GM23248 (cell line): ENCODE results near the gene WDCP. TPM values are rescaled to one million over a fixed set of nuclear protein-coding genes. Genes with fewer than 3 reads are reported as not detected.

ENCODE experiments used
- DNase-seq: peaks from one replicate; pipeline ENCODE4 v3.0.0-alpha.2; 2015
- H2AFZ ChIP-seq: fragments of 200-600 bp; sonication (generic); 2 replicates; pipeline ENCODE4 v1.6.1; 2016; ENCODE audit warnings: antibody characterized with exemption
- H3F3A ChIP-seq: fragments of 200-600 bp; sonication (generic); 2 replicates; pipeline ENCODE4 v1.6.1; 2016; ENCODE audit warnings: mild to moderate bottlenecking, antibody characterized with exemption, mixed run types; ENCODE audit not compliant: insufficient read depth
- H3K27ac ChIP-seq: fragments of 200-600 bp; sonication (generic); 2 replicates; pipeline ENCODE4 v1.5.1; 2016; ENCODE audit warnings: mild to moderate bottlenecking
- H3K27me3 ChIP-seq: fragments of 200-600 bp; sonication (generic); replicated peaks from 2 replicates; pipeline ENCODE4 v1.6.1; 2016; ENCODE audit warnings: mild to moderate bottlenecking; ENCODE audit not compliant: insufficient read depth
- H3K36me3 ChIP-seq: fragments of 200-600 bp; sonication (generic); 2 replicates; pipeline ENCODE4 v1.6.1; 2016; ENCODE audit warnings: low read depth, mild to moderate bottlenecking
- H3K4me1 ChIP-seq: fragments of 200-600 bp; sonication (generic); 2 replicates; pipeline ENCODE4 v1.6.1; 2016; ENCODE audit warnings: mild to moderate bottlenecking; ENCODE audit not compliant: insufficient read depth
- H3K4me2 ChIP-seq: fragments of 200-600 bp; sonication (generic); one replicate; pipeline ENCODE4 v1.6.1; 2016; ENCODE audit warnings: mild to moderate bottlenecking; ENCODE audit not compliant: unreplicated experiment
- H3K4me3 ChIP-seq: fragments of 200-600 bp; sonication (generic); 2 replicates; pipeline ENCODE4 v1.5.1; 2016; ENCODE audit warnings: mild to moderate bottlenecking
- H3K79me2 ChIP-seq: fragments of 200-600 bp; sonication (generic); 2 replicates; pipeline ENCODE4 v1.6.1; 2016; ENCODE audit warnings: mild to moderate bottlenecking; ENCODE audit not compliant: insufficient read depth
- H3K9ac ChIP-seq: fragments of 200-600 bp; sonication (generic); 2 replicates; pipeline ENCODE4 v1.6.1; 2016; ENCODE audit warnings: mild to moderate bottlenecking
- H3K9me2 ChIP-seq: fragments of 200-600 bp; sonication (generic); 2 replicates; pipeline ENCODE4 v1.6.1; 2016; ENCODE audit warnings: mixed run types, mild to moderate bottlenecking, moderate library complexity; ENCODE audit not compliant: insufficient read depth
- H3K9me3 ChIP-seq: fragments of 200-600 bp; sonication (generic); one replicate; pipeline ENCODE4 v1.6.1; 2017; ENCODE audit warnings: low read depth
- H4K20me1 ChIP-seq: fragments of 200-600 bp; sonication (generic); 2 replicates; pipeline ENCODE4 v1.6.0; 2016; ENCODE audit not compliant: insufficient read depth
- EZH2 ChIP-seq: fragments of 200-600 bp; sonication (generic); IDR thresholded peaks from 2 replicates; pipeline ENCODE4 v1.6.1; 2018; ENCODE audit warnings: antibody characterized with exemption, mild to moderate bottlenecking; ENCODE audit not compliant: insufficient read depth, poor library complexity, severe bottlenecking
- EZH2phosphoT487 ChIP-seq: fragments of 200-600 bp; sonication (generic); IDR thresholded peaks from 2 replicates; pipeline ENCODE4 v1.6.1; 2018; ENCODE audit warnings: antibody characterized with exemption, moderate library complexity, mild to moderate bottlenecking, low read depth; ENCODE audit not compliant: insufficient read depth
- WGBS, 2 experiments: methylation state at CpG; one replicate each; pipeline ENCODE4 v1.1.6; 2015 to 2017; ENCODE audit warnings: low lambda C conversion rate in 2 of 2, low coverage in 1 of 2; ENCODE audit errors: missing lambda C conversion rate in 2 of 2; 5-methylcytosine and 5-hydroxymethylcytosine counted together
- in situ Hi-C: fragments of 300-500 bp; cut with MboI; formaldehyde crosslinking; loops from 2 replicates; pipeline ENCODE4 v1.15.0; 2020
- polyA plus RNA-seq: library from polyadenylated mRNA; unstranded; fragments of >200 nt; fragmentation: Nextera tagmentation; extraction: Ambion mirVana; gene quantifications from 2 replicates; pipeline ENCODE4 v1.2.1, GENCODE V29; 2016
- total RNA-seq: library from RNA; depleted of rRNA; stranded (reverse); fragments of >200 nt; shearing (Covaris generic); gene quantifications from 2 replicates; pipeline ENCODE4 v1.2.3, GENCODE V29; 2014

The WDCP gene
- total and polyA plus RNA-seq, 2 experiments from 2014 or later, result 4.2 to 7.6 TPM

DNA sequence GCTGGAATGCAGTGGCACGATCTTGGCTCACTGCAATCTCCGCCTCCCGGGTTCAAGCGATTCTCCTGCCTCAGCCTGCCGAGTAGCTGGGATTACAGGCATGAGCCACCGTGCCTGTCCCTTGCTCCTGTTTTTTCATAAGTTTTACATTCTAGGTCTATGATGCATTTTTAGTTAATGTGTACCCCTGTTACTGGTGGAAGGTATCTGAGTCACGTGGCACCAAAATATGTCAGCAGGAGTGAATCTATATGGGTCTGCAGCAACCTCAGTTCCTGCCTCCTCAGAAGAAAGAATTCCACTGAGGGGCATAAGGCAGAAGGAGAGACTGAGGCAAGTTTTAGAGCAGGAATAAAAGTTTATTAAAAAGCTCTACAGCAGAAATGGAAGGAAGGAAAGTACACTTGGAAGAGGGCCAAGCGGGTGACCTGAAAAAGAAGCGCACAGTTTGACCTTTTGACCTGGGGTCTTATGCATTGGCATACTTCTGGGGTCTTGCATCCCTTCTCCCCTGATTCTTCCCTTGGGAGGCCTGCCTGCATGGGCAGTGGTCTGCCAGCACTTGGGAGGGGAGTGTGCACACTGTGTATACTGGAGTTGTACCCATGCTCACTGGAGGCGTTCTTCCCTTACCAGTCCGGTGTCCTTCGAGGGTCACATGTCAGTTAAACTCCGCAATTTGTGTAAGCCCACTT lies 38.4 kb downstream of the WDCP start:
- Histone ChIP-seq H3K4me2 (no peak overlapping the region), H3K79me2 (no peaks in the 10 kb centered on the region), H3K36me3 (no peaks in the 10 kb centered on the region), H3K27ac (no peak overlapping the region), H3K27me3 (no peaks in the 10 kb centered on the region; the same call in 1 of the 2 replicates), H3K9me2 (no peaks in the 10 kb centered on the region), H3K9ac (no peak overlapping the region), H3F3A (no peaks in the 10 kb centered on the region), H2AFZ (no peak overlapping the region), H3K4me3 (no peak overlapping the region), H3K9me3 (no peaks in the 10 kb centered on the region), H4K20me1 (no peaks in the 10 kb centered on the region), H3K4me1 (no peaks in the 10 kb centered on the region)
- no peak for TF ChIP-seq EZH2phosphoT487
- TF ChIP-seq EZH2, result no peak
- 77 to 80% methylated on average over 11 to 13 of the region's 13 CpGs for WGBS, 2 experiments
- DNase-seq, result no peak
- in situ Hi-C loops, result no loop called here

DNA sequence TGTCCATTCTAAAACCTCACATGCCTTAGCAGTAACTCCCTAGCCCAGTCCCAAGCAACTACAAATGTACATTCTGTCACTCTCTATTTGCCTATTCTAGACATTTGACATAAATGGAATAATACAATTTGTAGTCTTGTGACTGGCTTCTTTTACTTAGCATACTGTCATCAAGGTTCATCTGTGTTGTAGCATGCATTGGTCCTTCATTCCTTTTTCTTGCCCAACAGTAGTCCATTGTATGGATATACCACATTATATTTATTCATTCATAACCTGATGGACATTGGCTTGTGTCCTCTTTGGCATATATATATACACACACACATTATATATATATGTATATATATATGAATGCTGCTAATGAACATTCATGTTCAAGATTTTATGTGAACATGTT lies 39.5 kb downstream of the WDCP start:
- Histone ChIP-seq H3K36me3 (no peaks in the 10 kb centered on the region), H3K79me2 (no peaks in the 10 kb centered on the region), H2AFZ (no peak overlapping the region), H3K4me1 (no peaks in the 10 kb centered on the region), H3K4me2 (no peak overlapping the region), H3F3A (no peaks in the 10 kb centered on the region), H3K27me3 (no peaks in the 10 kb centered on the region; the same call in 1 of the 2 replicates), H3K9ac (no peak overlapping the region), H3K27ac (no peak overlapping the region), H3K4me3 (no peak overlapping the region), H4K20me1 (no peaks in the 10 kb centered on the region), H3K9me3 (no peaks in the 10 kb centered on the region), H3K9me2 (no peaks in the 10 kb centered on the region)
- in situ Hi-C loops, result no loop called here
- TF ChIP-seq EZH2phosphoT487, result no peak
- no peak for TF ChIP-seq EZH2
- no peak for DNase-seq

DNA sequence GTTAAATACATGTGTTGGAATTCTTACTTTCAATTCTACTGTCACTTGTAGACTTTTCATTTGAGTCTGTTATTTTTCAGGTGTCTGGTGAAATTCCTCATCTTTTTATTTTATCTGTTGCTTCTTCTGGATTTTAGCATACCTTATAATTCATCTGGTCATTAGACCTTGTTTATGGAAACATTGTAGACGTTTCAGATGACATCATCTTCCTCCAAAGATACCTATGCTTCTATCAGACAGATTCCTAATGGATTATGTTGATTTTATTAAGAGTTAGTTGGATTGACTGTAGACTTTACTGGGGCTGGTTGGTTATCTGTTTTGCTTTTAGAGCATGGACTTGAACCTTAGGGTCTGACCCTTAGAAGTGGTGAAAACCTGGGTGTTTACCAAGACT lies 52.6 kb downstream of the WDCP start:
- Histone ChIP-seq H3K27me3 (no peaks in the 10 kb centered on the region), H2AFZ (no peak overlapping the region), H3K4me2 (no peak overlapping the region), H3K4me3 (no peak overlapping the region), H3K4me1 (no peaks in the 10 kb centered on the region), H3K36me3 (no peaks in the 10 kb centered on the region), H3K9me2 (no peaks in the 10 kb centered on the region), H4K20me1 (no peaks in the 10 kb centered on the region), H3K27ac (no peak overlapping the region), H3K9me3 (no peaks in the 10 kb centered on the region), H3K79me2 (no peaks in the 10 kb centered on the region), H3K9ac (no peak overlapping the region), H3F3A (no peaks in the 10 kb centered on the region)
- in situ Hi-C loops, result no loop called here
- 8 to 31% methylated on average over 1 of the region's 1 CpG for WGBS, 2 experiments
- TF ChIP-seq EZH2phosphoT487, result no peak
- no peak for TF ChIP-seq EZH2
- no peak for DNase-seq

DNA sequence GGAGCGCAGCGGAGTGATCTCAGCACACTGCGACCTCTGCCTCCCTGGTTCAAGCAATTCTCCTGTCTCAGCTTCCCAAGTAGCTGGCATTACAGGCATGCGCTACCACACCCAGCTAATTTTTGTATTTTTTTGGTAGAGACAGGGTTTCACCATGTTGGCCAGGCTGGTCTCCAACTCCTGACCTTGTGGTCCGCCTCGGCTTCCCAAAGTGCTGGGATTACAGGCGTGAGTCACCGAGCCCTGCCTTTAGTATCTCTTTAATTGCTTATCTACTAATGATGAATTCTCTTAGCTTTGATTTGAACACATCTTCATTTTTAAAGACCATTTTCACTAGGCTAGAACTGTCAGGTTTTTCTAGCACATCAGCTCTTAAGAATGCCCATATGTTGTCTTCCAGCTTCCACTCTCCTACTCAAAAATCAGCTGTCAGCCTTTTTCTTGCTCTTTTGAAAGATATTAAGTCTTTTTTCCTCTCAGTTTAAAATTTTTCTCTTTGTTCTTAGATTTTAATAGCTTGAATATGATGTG lies 53.4 kb downstream of the WDCP start:
- WGBS, 2 experiments, result 95 to 96% methylated on average over 8 of the region's 8 CpGs
- Histone ChIP-seq H3K4me2 (no peak overlapping the region), H3K4me1 (no peaks in the 10 kb centered on the region), H3K9ac (no peak overlapping the region), H3K27ac (no peak overlapping the region), H2AFZ (no peak overlapping the region), H3K36me3 (no peaks in the 10 kb centered on the region), H3F3A (no peaks in the 10 kb centered on the region), H3K9me3 (no peaks in the 10 kb centered on the region), H3K79me2 (no peaks in the 10 kb centered on the region), H3K9me2 (no peaks in the 10 kb centered on the region), H4K20me1 (no peaks in the 10 kb centered on the region), H3K27me3 (no peaks in the 10 kb centered on the region), H3K4me3 (no peak overlapping the region)
- no peak for TF ChIP-seq EZH2phosphoT487
- no peak for DNase-seq
- in situ Hi-C loops, result no loop called here

DNA sequence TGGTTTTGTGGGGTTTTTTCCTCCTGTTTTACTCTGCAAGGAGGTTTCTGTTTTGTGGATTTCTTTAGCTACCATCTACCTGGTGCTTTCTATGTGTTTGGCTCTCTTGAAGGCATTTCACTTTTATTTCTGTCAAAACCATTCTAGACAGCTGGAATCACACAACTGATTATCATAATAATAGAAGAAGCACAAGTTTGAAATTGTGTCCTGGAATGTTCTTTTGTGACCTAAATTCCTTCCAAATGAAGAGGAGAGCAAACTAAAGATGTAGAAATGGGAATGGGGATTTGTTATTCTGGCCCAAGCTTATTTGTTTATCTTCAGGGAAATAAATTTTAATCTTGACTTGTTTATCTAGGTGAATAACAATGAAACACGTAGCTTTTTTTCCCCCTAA lies 54.3 kb downstream of the WDCP start:
- Histone ChIP-seq H3K27ac (no peak overlapping the region), H3K36me3 (no peaks in the 10 kb centered on the region), H3K4me1 (no peaks in the 10 kb centered on the region), H3K4me3 (no peak overlapping the region), H3K9ac (no peak overlapping the region), H3K9me2 (no peaks in the 10 kb centered on the region), H3K4me2 (no peak overlapping the region), H3F3A (no peaks in the 10 kb centered on the region), H3K79me2 (no peaks in the 10 kb centered on the region), H3K27me3 (no peaks in the 10 kb centered on the region), H3K9me3 (no peaks in the 10 kb centered on the region), H2AFZ (no peak overlapping the region), H4K20me1 (no peaks in the 10 kb centered on the region)
- no peak for DNase-seq
- TF ChIP-seq EZH2phosphoT487 (no peak), EZH2 (no peak)
- WGBS, 2 experiments, result 90 to 96% methylated on average over 1 of the region's 1 CpG
- in situ Hi-C loops, result no loop called here
